NCI-H2171 treated with DMSO at 0.1 percent for 48 hours (cell line): ENCODE data around the gene MEDAG.

Experiments used
- DNase-seq: peaks from one replicate; lab custom pipeline; 2025; lab: John Stamatoyannopoulos, UW

The MEDAG gene

GRCh38 chr13:30957258-30957943, 51.3 kb downstream of the MEDAG start:
- no peak for DNase-seq

GRCh38 chr13:30959678-30960077, 53.6 kb downstream of the MEDAG start:
- no peak for DNase-seq

GRCh38 chr13:30963791-30964190, 57.7 kb downstream of the MEDAG start:
- no peak for DNase-seq

- DNase-seq, result no peak
Measured at GRCh38 chr13:30965380-30965779, 59.3 kb downstream of the MEDAG start.

- no peak for DNase-seq
Measured at GRCh38 chr13:30966101-30966500, 60.0 kb downstream of the MEDAG start.

- DNase-seq, result no peak
Measured at GRCh38 chr13:30968846-30969245, 62.8 kb downstream of the MEDAG start.

- DNase-seq, result no peak
Measured at GRCh38 chr13:30971575-30971974, 65.5 kb downstream of the MEDAG start.

GRCh38 chr13:30972888-30973377, 66.9 kb downstream of the MEDAG start:
- no peak for DNase-seq

- DNase-seq, result no peak
Measured at GRCh38 chr13:30974350-30974749, 68.3 kb downstream of the MEDAG start.
